ENCODE results near the gene MAP1LC3A.

MAP1LC3A gene

GRCh38 chr20:34575271-34575670 is 16.8 kb downstream of the MAP1LC3A start:
- no peak for DNase-seq (ENCODE audit: low read depth, low spot score)
- no CpG with 5 or more reads among the region's 5 CpGs for WGBS (ENCODE audit: insufficient coverage, insufficient read length)
- Histone ChIP-seq H3K9me3 (ENCODE audit: control insufficient read depth, insufficient read depth, low read length) (no peaks in the 10 kb centered on the region), H3K4me3 (ENCODE audit: low read length) (no peak overlapping the region), H3K4me1 (ENCODE audit: control insufficient read depth, insufficient read depth, low read length) (peaks cover 2% of the 10 kb centered on the region; the same call in 1 of the 2 replicates), H3K27me3 (ENCODE audit: control insufficient read depth, insufficient read depth, low read length) (no peaks in the 10 kb centered on the region), H3K36me3 (ENCODE audit: control insufficient read depth, insufficient read depth, low read length) (no peaks in the 10 kb centered on the region), H3K27ac (ENCODE audit: low read length) (no peak overlapping the region)

- whole genome bisulfite sequencing (ENCODE audit: insufficient coverage, insufficient read length), result no CpG with 5 or more reads among the region's 4 CpGs
- H3K36me3 ChIP-seq (ENCODE audit: control insufficient read depth, insufficient read depth, low read length), result no peaks in the 10 kb centered on the region
These were observed 17.2 kb downstream of the MAP1LC3A start for GRCh38 chr20:34575756-34576155.

DNA sequence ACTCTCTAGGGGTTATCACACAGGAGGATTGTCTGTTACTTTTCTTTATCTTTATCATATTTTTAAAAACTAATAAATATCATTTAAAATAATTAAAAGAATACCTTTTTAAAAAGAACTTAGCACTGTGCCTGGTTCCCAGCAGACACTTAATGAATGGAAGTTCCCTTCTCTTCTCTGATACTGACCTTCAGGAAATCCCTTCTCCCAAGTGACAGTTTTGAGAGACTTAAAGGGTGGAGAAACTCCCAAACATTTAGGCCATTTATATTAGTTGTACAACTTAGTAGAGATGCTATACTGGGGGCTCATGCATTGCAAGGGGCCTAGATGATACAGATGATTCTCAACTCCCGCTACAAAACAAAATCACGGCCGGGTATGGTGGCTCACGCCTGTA is 18.5 kb downstream of the MAP1LC3A start:
- H3K9me3 ChIP-seq (ENCODE audit: control insufficient read depth, insufficient read depth, low read length), result no peaks in the 10 kb centered on the region
- H3K4me3 ChIP-seq (ENCODE audit: low read length), result no peak overlapping the region
- no peaks in the 10 kb centered on the region for H3K4me1 ChIP-seq (ENCODE audit: control insufficient read depth, insufficient read depth, low read length)
- H3K27ac ChIP-seq (ENCODE audit: low read length), result no peak overlapping the region
- no peak for DNase-seq (ENCODE audit: low read depth, low spot score)
- no peaks in the 10 kb centered on the region for H3K36me3 ChIP-seq (ENCODE audit: control insufficient read depth, insufficient read depth, low read length)
- H3K27me3 ChIP-seq (ENCODE audit: control insufficient read depth, insufficient read depth, low read length), result no peaks in the 10 kb centered on the region
- no CpG with 5 or more reads among the region's 4 CpGs for WGBS (ENCODE audit: insufficient coverage, insufficient read length)

More at GRCh38 chr20:34575756-34576155, 17.2 kb downstream of the MAP1LC3A start:
- no peak for DNase-seq (ENCODE audit: low read depth, low spot score)
- Histone ChIP-seq H3K4me3 (ENCODE audit: low read length) (no peak overlapping the region), H3K9me3 (ENCODE audit: control insufficient read depth, insufficient read depth, low read length) (no peaks in the 10 kb centered on the region), H3K27me3 (ENCODE audit: control insufficient read depth, insufficient read depth, low read length) (no peaks in the 10 kb centered on the region), H3K27ac (ENCODE audit: low read length) (no peak overlapping the region), H3K4me1 (ENCODE audit: control insufficient read depth, insufficient read depth, low read length) (peaks cover 2% of the 10 kb centered on the region; the same call in 1 of the 2 replicates)

GRCh38 chr20:34578025-34578424 is 19.5 kb downstream of the MAP1LC3A start:
- no peaks in the 10 kb centered on the region for H3K27me3 ChIP-seq (ENCODE audit: control insufficient read depth, insufficient read depth, low read length)
- H3K27ac ChIP-seq (ENCODE audit: low read length), result no peak overlapping the region
- no peaks in the 10 kb centered on the region for H3K9me3 ChIP-seq (ENCODE audit: control insufficient read depth, insufficient read depth, low read length)
- H3K4me3 ChIP-seq (ENCODE audit: low read length), result no peak overlapping the region
- WGBS (ENCODE audit: insufficient coverage, insufficient read length), result no CpG with 5 or more reads among the region's 2 CpGs
- DNase-seq (ENCODE audit: low read depth, low spot score), result no peak
- 0 out of 2 replicates have a peak, but pooled peaks cover 1% of the 10 kb centered on the region for H3K36me3 ChIP-seq (ENCODE audit: control insufficient read depth, insufficient read depth, low read length)
- no peaks in the 10 kb centered on the region for H3K4me1 ChIP-seq (ENCODE audit: control insufficient read depth, insufficient read depth, low read length)

GRCh38 chr20:34578521-34578920 is 20.0 kb downstream of the MAP1LC3A start:
- no peaks in the 10 kb centered on the region for H3K27me3 ChIP-seq (ENCODE audit: control insufficient read depth, insufficient read depth, low read length)
- no peak overlapping the region for H3K27ac ChIP-seq (ENCODE audit: low read length)
- H3K4me1 ChIP-seq (ENCODE audit: control insufficient read depth, insufficient read depth, low read length), result no peaks in the 10 kb centered on the region
- no CpG with 5 or more reads among the region's 6 CpGs for WGBS (ENCODE audit: insufficient coverage, insufficient read length)
- H3K36me3 ChIP-seq (ENCODE audit: control insufficient read depth, insufficient read depth, low read length), result 0 out of 2 replicates have a peak, but pooled peaks cover 2% of the 10 kb centered on the region
- H3K4me3 ChIP-seq (ENCODE audit: low read length), result no peak overlapping the region
- no peak for DNase-seq (ENCODE audit: low read depth, low spot score)
- H3K9me3 ChIP-seq (ENCODE audit: control insufficient read depth, insufficient read depth, low read length), result no peaks in the 10 kb centered on the region

- no peak for DNase-seq (ENCODE audit: low read depth, low spot score)
- H3K36me3 ChIP-seq (ENCODE audit: control insufficient read depth, insufficient read depth, low read length), result 0 out of 2 replicates have a peak, but pooled peaks cover 2% of the 10 kb centered on the region
- WGBS (ENCODE audit: insufficient coverage, insufficient read length), result no CpG with 5 or more reads among the region's 11 CpGs
- H3K27ac ChIP-seq (ENCODE audit: low read length), result no peak overlapping the region
- no peaks in the 10 kb centered on the region for H3K9me3 ChIP-seq (ENCODE audit: control insufficient read depth, insufficient read depth, low read length)
- no peak overlapping the region for H3K4me3 ChIP-seq (ENCODE audit: low read length)
- no peaks in the 10 kb centered on the region for H3K27me3 ChIP-seq (ENCODE audit: control insufficient read depth, insufficient read depth, low read length)
- H3K4me1 ChIP-seq (ENCODE audit: control insufficient read depth, insufficient read depth, low read length), result no peaks in the 10 kb centered on the region
These were observed 20.9 kb downstream of the MAP1LC3A start for GRCh38 chr20:34579191-34579978.

- H3K4me3 ChIP-seq (ENCODE audit: low read length), result no peak overlapping the region
- no peak overlapping the region for H3K27ac ChIP-seq (ENCODE audit: low read length)
- WGBS (ENCODE audit: insufficient coverage, insufficient read length), result no CpG with 5 or more reads among the region's 7 CpGs
- no peaks in the 10 kb centered on the region for H3K27me3 ChIP-seq (ENCODE audit: control insufficient read depth, insufficient read depth, low read length)
- no peaks in the 10 kb centered on the region for H3K4me1 ChIP-seq (ENCODE audit: control insufficient read depth, insufficient read depth, low read length)
- H3K9me3 ChIP-seq (ENCODE audit: control insufficient read depth, insufficient read depth, low read length), result no peaks in the 10 kb centered on the region
- 0 out of 2 replicates have a peak, but pooled peaks cover 2% of the 10 kb centered on the region for H3K36me3 ChIP-seq (ENCODE audit: control insufficient read depth, insufficient read depth, low read length)
- no peak for DNase-seq (ENCODE audit: low read depth, low spot score)
These were observed 21.7 kb downstream of the MAP1LC3A start for GRCh38 chr20:34579979-34580940.

- H3K27ac ChIP-seq (ENCODE audit: low read length), result no peak overlapping the region
- DNase-seq (ENCODE audit: low read depth, low spot score), result no peak
- 0 out of 2 replicates have a peak, but pooled peaks cover 1% of the 10 kb centered on the region for H3K27me3 ChIP-seq (ENCODE audit: control insufficient read depth, insufficient read depth, low read length)
- H3K4me3 ChIP-seq (ENCODE audit: low read length), result no peak overlapping the region
- no peaks in the 10 kb centered on the region for H3K4me1 ChIP-seq (ENCODE audit: control insufficient read depth, insufficient read depth, low read length)
- H3K9me3 ChIP-seq (ENCODE audit: control insufficient read depth, insufficient read depth, low read length), result no peaks in the 10 kb centered on the region
- WGBS (ENCODE audit: insufficient coverage, insufficient read length), result no CpG with 5 or more reads among the region's 11 CpGs
- H3K36me3 ChIP-seq (ENCODE audit: control insufficient read depth, insufficient read depth, low read length), result 0 out of 2 replicates have a peak, but pooled peaks cover 2% of the 10 kb centered on the region
These were observed 23.0 kb downstream of the MAP1LC3A start for GRCh38 chr20:34581341-34582184.

DNA sequence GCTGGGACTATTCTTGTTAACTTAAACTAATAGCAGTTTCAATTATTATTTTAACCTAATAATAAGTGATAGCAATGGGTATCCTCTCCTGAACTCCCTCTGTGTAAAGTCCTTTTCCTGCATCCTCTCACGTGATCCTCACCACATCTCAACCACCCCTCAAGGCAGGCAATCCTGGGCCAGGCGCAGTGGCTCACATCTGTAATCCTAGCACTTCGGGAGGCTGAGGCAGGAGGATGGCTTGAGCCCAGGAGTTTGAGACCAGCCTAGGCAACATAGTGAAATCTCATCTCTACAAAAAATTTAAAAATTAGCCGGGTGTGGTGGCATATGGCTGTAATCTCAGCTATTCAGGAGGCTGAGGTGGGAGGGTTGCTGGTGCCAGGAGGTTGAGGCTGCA is 23.7 kb downstream of the MAP1LC3A start:
- Histone ChIP-seq H3K27ac (ENCODE audit: low read length) (no peak overlapping the region), H3K36me3 (ENCODE audit: control insufficient read depth, insufficient read depth, low read length) (0 out of 2 replicates have a peak, but pooled peaks cover 2% of the 10 kb centered on the region), H3K4me3 (ENCODE audit: low read length) (no peak overlapping the region), H3K27me3 (ENCODE audit: control insufficient read depth, insufficient read depth, low read length) (0 out of 2 replicates have a peak, but pooled peaks cover 1% of the 10 kb centered on the region), H3K4me1 (ENCODE audit: control insufficient read depth, insufficient read depth, low read length) (no peaks in the 10 kb centered on the region), H3K9me3 (ENCODE audit: control insufficient read depth, insufficient read depth, low read length) (no peaks in the 10 kb centered on the region)
- no CpG with 5 or more reads among the region's 4 CpGs for WGBS (ENCODE audit: insufficient coverage, insufficient read length)
- no peak for DNase-seq (ENCODE audit: low read depth, low spot score)
